Activated CD4-positive, alpha-beta T cell treated with anti-CD3 and anti-CD28 coated beads, Interleukin-2, amount 50 U/mL, for 16 hours (primary cell): Measurements from ENCODE around the gene CHST15.

Experiments used
- DNase-seq: peaks from one replicate; pipeline ENCODE4 v3.0.0-alpha.2; 2020

CHST15 gene

GRCh38 chr10:124078714-124079113 is 14.7 kb downstream of the CHST15 start:
- no peak for DNase-seq

GRCh38 chr10:124078028-124078427 is 15.4 kb downstream of the CHST15 start:
- DNase-seq = no peak

DNA sequence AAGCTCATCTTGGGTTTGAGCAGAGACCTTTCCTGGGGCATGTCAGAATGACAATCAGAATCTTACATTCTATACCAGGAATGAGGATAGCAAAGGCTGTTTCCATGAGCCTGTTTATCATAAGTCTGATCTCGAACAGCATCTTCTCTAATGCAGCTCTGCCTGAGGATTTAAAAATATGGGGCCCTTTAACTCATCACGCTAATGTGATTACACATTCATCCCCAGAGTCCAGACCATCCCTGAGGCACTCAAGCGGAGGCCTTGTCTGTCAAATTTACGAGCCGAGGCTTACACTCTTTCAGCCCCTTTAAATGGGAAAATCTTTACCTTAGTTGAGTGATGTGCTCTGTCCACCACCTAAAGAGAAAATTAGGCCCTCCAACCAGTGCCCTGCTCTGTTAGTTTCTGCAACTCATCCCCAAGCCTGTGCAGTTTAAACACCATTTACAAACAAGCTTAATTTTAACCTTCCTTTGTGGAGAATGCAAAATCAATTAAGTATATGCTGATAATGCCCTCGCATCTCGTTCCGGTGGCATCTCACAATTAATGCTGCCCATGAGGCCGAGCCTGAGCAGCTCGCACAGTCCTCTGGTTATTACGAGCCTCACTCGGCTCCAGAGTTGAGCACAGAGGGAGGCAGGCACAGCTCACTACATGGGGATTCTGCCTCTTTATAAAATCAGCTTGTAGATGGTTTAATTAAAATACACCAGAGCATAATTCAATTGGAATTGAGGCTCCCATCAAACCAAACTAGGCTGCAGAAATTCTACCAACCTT is 16.0 kb downstream of the CHST15 start:
- no peak for DNase-seq

DNA sequence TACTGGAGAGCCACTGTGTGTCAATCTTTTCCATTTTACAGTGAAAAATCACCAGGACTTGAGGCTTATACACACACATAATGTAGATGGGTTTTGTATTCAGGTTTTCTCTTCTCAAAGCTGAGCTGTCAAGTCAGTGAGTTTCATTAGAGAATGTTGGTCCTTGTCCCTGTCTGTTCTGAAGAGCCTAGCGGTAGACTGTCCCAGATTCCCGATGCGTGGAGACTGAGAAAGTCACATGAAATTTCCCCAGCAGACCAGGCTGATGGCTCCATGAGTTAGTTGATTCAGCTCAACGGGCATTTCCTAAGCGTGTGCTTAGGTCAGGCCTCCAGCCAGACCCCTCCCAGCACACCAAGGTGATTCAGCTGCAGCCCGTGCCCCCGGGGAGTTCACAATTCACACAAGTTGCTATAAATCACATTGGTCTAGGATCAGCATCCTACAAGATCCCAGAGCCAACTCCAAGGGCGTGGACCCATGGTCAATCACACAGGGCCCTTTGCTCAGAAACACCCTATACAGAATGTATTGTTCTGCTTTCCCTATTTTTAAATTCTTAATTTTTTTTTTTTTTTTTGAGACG is 17.2 kb downstream of the CHST15 start:
- DNase-seq = no peak

GRCh38 chr10:124075231-124075955 is 18.0 kb downstream of the CHST15 start:
- no peak for DNase-seq

DNA sequence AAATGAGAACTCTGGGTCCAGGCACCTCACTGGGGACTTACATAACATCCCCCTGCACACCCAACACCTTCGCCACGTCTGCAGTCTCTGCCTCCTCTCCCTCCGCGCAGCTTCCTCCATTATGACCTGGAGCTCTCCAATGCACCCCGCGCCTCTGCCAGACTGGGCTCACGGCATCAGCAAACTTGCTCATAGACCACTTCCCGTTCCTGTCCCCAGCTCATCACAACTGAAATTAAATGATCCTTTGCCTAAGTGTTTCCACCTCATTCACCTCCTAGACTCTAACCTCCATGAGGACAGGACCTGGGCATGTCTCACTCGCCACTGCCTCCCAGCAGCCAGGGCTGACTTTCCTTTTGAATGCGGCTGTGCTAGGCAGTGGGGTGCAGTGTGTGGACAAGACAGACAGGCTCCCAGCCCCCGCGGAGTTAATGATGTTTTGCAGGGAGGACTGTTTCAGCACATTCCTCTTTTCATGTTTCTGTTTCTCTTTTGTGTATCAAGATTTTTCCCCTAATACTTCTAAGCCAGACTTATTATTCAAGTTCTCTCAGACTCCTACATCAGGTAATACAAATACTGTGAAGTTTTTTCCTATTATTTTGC is 18.8 kb downstream of the CHST15 start:
- no peak for DNase-seq

GRCh38 chr10:124073978-124074377 is 19.4 kb downstream of the CHST15 start:
- no peak for DNase-seq

DNA sequence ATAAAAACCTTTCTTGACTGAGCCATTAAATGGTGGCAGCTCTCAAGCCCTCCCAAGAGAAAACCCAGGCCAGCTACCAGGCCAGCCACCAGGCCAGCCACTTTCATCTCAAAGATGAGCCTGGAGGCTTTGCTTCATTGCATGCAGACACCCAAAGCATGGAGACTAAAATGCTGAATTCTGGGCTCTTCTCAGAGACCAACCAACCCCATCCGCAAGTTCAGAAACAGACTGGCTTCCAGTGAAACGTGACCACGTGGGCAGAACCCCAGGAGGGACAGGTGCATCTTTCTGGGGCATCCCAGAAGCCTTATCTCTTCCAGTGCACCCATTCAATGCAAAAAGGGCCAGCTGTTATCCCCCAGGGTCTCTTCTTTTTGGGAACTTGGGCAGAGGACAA is 20.9 kb downstream of the CHST15 start:
- no peak for DNase-seq

DNA sequence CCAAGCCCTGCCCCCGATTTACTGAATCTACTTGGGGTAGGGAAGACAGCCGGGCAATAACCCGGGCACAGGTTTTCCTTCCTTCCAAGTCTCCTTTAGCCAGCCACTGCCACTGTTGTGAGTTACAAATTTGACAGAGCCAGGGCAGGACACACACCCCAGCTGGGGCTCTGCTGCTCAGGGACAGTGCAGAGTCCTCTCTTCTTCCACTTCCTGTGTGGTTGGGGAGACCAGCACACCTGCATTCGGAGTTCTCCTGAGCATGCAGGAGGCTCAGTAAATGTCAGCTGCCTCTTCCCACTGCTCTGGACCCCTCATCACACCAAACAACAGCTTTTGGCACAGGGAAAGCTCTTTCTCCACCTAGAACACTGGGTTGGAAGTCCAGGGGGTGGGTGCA is 21.3 kb downstream of the CHST15 start:
- DNase-seq = no peak

GRCh38 chr10:124071141-124071540 is 22.3 kb downstream of the CHST15 start:
- DNase-seq = no peak

DNA sequence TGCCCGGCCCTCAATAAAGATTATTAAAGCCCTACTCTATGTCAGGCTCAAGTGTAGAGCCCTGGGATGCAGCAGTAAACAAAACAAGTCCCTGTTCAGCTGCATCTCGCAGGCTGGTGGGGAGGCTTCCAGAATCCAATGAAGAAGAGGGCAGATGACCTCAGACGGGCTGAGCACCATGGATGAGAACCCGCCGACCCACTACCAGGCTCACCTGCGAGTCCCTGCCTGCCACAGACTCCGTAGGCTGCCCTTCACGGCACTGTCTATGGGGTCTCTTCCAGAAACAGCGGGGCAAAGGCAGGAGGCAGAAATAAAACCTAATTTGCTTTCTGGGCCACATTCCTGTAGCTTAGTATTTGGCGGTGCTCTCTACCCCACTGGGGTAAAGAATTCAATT is 22.7 kb downstream of the CHST15 start:
- DNase-seq = no peak

- no peak for DNase-seq
These were observed 23.8 kb downstream of the CHST15 start for GRCh38 chr10:124069341-124070264.

GRCh38 chr10:124068929-124069328 is 24.5 kb downstream of the CHST15 start:
- no peak for DNase-seq

GRCh38 chr10:124067825-124068400 is 25.5 kb downstream of the CHST15 start:
- no peak for DNase-seq

GRCh38 chr10:124066781-124067714 is 26.4 kb downstream of the CHST15 start:
- no peak for DNase-seq

DNA sequence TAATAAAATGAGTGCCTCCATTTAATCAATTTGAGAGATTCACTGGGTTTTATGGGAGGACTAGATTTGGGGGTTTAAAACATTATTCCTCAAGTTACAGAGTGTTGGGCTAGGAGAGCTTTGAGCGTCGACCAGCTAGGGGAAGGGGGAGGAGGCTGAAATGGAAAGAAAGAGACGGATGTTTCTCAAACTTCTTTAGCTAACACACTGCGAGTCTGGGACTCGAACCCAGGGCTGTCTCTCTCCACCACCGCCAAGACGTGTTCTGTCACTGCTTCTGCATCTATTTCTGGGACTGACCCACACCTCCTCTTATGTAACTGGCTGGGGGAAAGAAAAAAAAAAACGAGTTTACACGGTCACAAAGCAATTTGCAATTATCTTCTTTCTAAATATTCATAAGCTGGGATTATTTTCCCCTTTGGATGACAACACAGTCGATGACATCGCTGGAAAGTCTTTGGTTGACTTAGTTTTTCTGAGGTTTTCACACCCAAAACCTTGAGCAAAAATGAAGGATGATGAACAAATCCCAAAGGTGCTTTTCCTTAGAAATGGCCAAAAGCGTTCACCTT is 27.2 kb downstream of the CHST15 start:
- DNase-seq = no peak

GRCh38 chr10:124065382-124066125 is 27.8 kb downstream of the CHST15 start:
- no peak for DNase-seq

- DNase-seq = peak; percentile 2
These were observed 28.7 kb downstream of the CHST15 start for GRCh38 chr10:124064676-124065075.

DNA sequence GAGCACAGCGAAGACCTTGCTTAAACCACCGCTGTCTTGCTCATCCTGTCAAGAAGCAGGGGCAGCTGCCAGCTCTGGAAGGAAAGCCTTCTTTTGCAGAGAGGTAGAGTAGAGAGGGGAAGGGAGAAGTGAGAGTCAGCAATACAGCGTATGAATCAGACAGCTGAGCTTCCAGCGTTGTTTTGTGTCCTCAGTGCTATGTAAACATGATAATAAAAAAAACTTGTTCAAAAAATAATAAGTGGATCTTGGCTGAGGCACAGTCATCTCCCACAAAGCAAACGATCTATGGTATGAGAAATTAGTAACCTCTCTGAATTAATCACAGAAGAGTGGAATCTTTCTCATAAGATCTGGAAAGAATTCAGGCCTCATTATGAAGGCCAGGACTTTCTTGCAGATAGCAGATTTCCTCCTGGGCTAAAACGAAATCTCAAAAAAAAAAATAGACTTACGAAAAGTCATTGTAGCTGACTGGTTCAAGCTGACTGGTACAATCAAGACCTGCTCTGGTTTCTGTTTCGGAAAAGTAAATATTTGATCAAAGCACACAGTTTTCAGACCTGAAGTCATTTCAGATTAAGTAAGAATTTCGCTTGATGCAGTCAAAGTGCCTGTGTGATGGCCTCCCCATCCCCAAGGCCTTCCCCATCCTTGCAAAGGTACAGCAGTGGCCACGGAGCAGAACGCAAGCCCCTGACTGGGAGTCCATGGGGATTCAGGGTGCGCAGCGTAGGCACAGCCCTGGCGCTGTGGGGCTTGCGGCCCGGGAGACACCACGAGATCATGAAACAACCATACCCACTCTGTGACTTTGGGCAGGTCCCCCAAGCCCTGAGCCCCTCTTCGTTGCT is 29.4 kb downstream of the CHST15 start:
- peak; percentile 25 for DNase-seq
